Keratinocyte (primary cell): ENCODE measurements around the gene MC2R. TPM values are rescaled to one million over a fixed set of nuclear protein-coding genes. Genes with fewer than 3 reads are reported as not detected.

ENCODE experiments used
- DNase-seq: peaks from one replicate; pipeline ENCODE4 v3.0.0-alpha.2; 2011; ENCODE audit warnings: low read depth, missing footprints, low spot score
- FAIRE-seq: peaks from 2 replicates; lab custom pipeline; 2011; peaks lifted over from hg19 to GRCh38; lab: Jason Lieb, UNC
- H2AFZ ChIP-seq: 2 replicates; pipeline ENCODE4 v1.6.0; 2012; ENCODE audit warnings: low read length, control low read depth, inconsistent platforms; ENCODE audit not compliant: control insufficient read depth
- H3K27ac ChIP-seq: 2 replicates; pipeline ENCODE4 v1.5.1; 2011; ENCODE audit warnings: low read length; ENCODE audit not compliant: control insufficient read depth, insufficient read depth
- H3K27me3 ChIP-seq: 3 replicates; pipeline ENCODE4 v1.6.0; 2011; ENCODE audit warnings: low read length; ENCODE audit not compliant: control insufficient read depth, insufficient read depth; ENCODE audit errors: extremely low read depth
- H3K36me3 ChIP-seq, 2 experiments: 2 replicates in 1 of 2; 3 replicates in 1 of 2; pipeline ENCODE4 v1.5.1; 2011; ENCODE audit warnings: low read length in 2 of 2, mild to moderate bottlenecking in 1 of 2; ENCODE audit not compliant: control insufficient read depth in 2 of 2, insufficient read depth in 2 of 2; ENCODE audit errors: extremely low read depth in 1 of 2
- H3K4me1 ChIP-seq: 3 replicates; pipeline ENCODE4 v1.5.1; 2011; ENCODE audit warnings: low read length; ENCODE audit not compliant: control insufficient read depth, insufficient read depth; ENCODE audit errors: extremely low read depth
- H3K4me2 ChIP-seq: 3 replicates; pipeline ENCODE4 v1.6.0; 2011; ENCODE audit warnings: low read depth, low read length; ENCODE audit not compliant: control insufficient read depth, insufficient read depth; ENCODE audit errors: extremely low read depth
- H3K4me3 ChIP-seq, 3 experiments: fragments of 200-600 bp in 1 of 3; sonication (generic) in 1 of 3; 2 replicates in 2 of 3; 3 replicates in 1 of 3; pipeline ENCODE4 v1.5.1; 2011 to 2016; ENCODE audit warnings: low read length in 3 of 3, mild to moderate bottlenecking in 3 of 3, control low read depth in 2 of 3, inconsistent platforms in 1 of 3, low read depth in 1 of 3, mixed read lengths in 1 of 3, mixed run types in 1 of 3, moderate library complexity in 1 of 3; ENCODE audit not compliant: control insufficient read depth in 2 of 3, insufficient read depth in 2 of 3; ENCODE audit errors: extremely low read depth in 1 of 3
- H3K79me2 ChIP-seq: 2 replicates; pipeline ENCODE4 v1.6.0; 2012; ENCODE audit warnings: low read length; ENCODE audit not compliant: control insufficient read depth, insufficient read depth
- H3K9ac ChIP-seq: 3 replicates; pipeline ENCODE4 v1.6.0; 2011; ENCODE audit warnings: low read length; ENCODE audit not compliant: control insufficient read depth, insufficient read depth; ENCODE audit errors: extremely low read depth
- H3K9me1 ChIP-seq: 3 replicates; pipeline ENCODE4 v1.6.0; 2011; ENCODE audit warnings: low read length; ENCODE audit not compliant: control insufficient read depth, insufficient read depth; ENCODE audit errors: extremely low read depth
- H3K9me3 ChIP-seq: 2 replicates; pipeline ENCODE4 v1.5.1; 2012; ENCODE audit warnings: low read depth, low read length; ENCODE audit not compliant: control insufficient read depth
- H4K20me1 ChIP-seq: 3 replicates; pipeline ENCODE4 v1.6.0; 2011; ENCODE audit warnings: low read length; ENCODE audit not compliant: control insufficient read depth, insufficient read depth; ENCODE audit errors: extremely low read depth
- EZH2 ChIP-seq: IDR thresholded peaks from one replicate; pipeline ENCODE4 v1.6.1; 2012; ENCODE audit warnings: inconsistent platforms, mild to moderate bottlenecking, low read length, moderate library complexity
- dilution Hi-C: fragments of 300-500 bp; cut with MboI; formaldehyde crosslinking; loops from one replicate; pipeline ENCODE4 v1.7.0; 2020; ENCODE audit warnings: low sequenced_read_pairs; ENCODE audit not compliant: extremely low pct_ligation_motif_present
- polyA plus RNA-seq, 5 experiments: library from polyadenylated mRNA; depleted of rRNA in 3 of 5; stranded (reverse) in 3 of 5; stranded (forward) in 1 of 5; unstranded in 1 of 5; fragments of >200 nt; gene quantifications; 1 replicate in 1 of 5; 2 replicates in 3 of 5; 3 replicates in 1 of 5; pipeline versions ENCODE4 v1.2.1 to v1.2.3, GENCODE V29; 2011 to 2012; ENCODE audit warnings: missing spikeins in 2 of 5, low read depth in 1 of 5, low replicate concordance in 1 of 5
- TF ChIP-seq, protein P1 (sequence below), 3 experiments: IDR thresholded peaks in 1 of 3; conservative IDR thresholded peaks in 1 of 3; optimal IDR thresholded peaks in 1 of 3; 2 replicates in 2 of 3; 3 replicates in 1 of 3; pipeline versions ENCODE3 to v1.5.1; 2011; ENCODE audit warnings: low read length in 3 of 3, mild to moderate bottlenecking in 3 of 3, moderate library complexity in 2 of 3, control low read depth in 1 of 3, inconsistent platforms in 1 of 3; ENCODE audit not compliant: insufficient read depth in 2 of 3; ENCODE audit errors: extremely low read depth in 1 of 3

Gene MC2R
- polyA plus RNA-seq, 1 donor (not counting 4 experiments of a cell fraction or from before 2014, with no cell fraction given), result not detected

DNA sequence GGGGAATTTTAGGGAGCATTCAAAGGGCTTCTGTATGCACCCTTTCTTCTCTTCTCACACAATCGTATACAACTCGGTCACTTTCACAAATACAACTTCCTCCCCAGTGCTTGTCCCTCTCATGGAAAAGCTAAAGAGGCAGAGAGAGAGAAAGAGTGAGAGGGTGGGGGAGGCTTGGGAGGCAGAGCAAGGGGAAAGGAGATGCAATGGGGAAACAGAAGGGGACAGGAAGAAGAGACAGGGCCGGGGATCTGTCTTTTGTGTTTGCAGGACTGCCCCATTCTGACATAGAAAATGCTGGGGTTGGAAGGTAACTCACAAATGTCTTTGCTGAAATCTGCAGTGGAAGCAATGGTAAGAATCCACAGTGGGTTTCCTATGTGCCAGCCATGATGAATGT lies 2.1 kb upstream of the MC2R start:
- Histone ChIP-seq H3K4me2 (no peak overlapping the region), H3K36me3 (no peaks in the 10 kb centered on the region), H3K4me3 (no peak overlapping the region), H3K27me3 (no peaks in the 10 kb centered on the region), H3K9ac (no peak overlapping the region), H3K9me1 (no peaks in the 10 kb centered on the region), H4K20me1 (no peaks in the 10 kb centered on the region), H3K79me2 (no peaks in the 10 kb centered on the region), H3K27ac (no peak overlapping the region), H3K9me3 (peaks cover 4% of the 10 kb centered on the region), H2AFZ (no peak overlapping the region), H3K4me1 (no peaks in the 10 kb centered on the region)
- FAIRE-seq, result no peak
- TF ChIP-seq EZH2, result no peak
- TF ChIP-seq, protein P1, sequence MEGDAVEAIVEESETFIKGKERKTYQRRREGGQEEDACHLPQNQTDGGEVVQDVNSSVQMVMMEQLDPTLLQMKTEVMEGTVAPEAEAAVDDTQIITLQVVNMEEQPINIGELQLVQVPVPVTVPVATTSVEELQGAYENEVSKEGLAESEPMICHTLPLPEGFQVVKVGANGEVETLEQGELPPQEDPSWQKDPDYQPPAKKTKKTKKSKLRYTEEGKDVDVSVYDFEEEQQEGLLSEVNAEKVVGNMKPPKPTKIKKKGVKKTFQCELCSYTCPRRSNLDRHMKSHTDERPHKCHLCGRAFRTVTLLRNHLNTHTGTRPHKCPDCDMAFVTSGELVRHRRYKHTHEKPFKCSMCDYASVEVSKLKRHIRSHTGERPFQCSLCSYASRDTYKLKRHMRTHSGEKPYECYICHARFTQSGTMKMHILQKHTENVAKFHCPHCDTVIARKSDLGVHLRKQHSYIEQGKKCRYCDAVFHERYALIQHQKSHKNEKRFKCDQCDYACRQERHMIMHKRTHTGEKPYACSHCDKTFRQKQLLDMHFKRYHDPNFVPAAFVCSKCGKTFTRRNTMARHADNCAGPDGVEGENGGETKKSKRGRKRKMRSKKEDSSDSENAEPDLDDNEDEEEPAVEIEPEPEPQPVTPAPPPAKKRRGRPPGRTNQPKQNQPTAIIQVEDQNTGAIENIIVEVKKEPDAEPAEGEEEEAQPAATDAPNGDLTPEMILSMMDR (optimal IDR thresholded peaks at IDR 0.05 in 1 of 3, IDR thresholded peaks at IDR 0.05 in 1 of 3, conservative IDR thresholded peaks at IDR 0.05 in 1 of 3; ENCODE audit: extremely low read depth in 1 of 3, insufficient read depth in 2 of 3, low read length in 3 of 3), result no peak
- dilution Hi-C loops, result no loop called here
- no peak for DNase-seq

DNA sequence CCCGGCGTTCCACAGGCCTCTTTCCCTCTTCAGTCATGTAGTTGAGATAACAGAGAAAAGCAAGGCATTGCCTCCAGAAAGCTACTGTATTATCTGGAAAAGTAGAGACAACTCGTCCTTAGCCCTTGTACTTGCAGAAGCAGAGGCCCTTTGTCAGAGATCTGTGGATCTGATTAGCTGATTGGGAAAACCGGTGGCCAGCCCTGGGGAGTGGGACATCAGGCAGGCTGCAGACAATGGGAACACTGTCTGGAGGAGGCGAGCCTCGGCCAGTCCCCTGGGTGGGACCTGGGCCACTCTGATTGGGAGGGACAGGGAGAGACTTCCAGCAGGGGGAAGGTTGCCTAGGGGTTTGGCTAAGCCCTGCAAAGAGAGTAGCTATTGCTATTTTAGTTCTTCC lies 1.2 kb upstream of the MC2R start:
- H3K4me3 ChIP-seq, result no peak overlapping the region
- no peaks in the 10 kb centered on the region for H3K79me2 ChIP-seq
- FAIRE-seq (no peak), DNase-seq (no peak)
- no peak overlapping the region for H3K27ac ChIP-seq
- no peaks in the 10 kb centered on the region for H3K36me3 ChIP-seq
- peaks cover 4% of the 10 kb centered on the region for H3K9me3 ChIP-seq
- no peaks in the 10 kb centered on the region for H3K9me1 ChIP-seq
- TF ChIP-seq EZH2, result no peak
- TF ChIP-seq, protein P1 (optimal IDR thresholded peaks at IDR 0.05 in 1 of 3, IDR thresholded peaks at IDR 0.05 in 1 of 3, conservative IDR thresholded peaks at IDR 0.05 in 1 of 3; ENCODE audit: extremely low read depth in 1 of 3, insufficient read depth in 2 of 3, low read length in 3 of 3), result no peak
- no peak overlapping the region for H3K4me2 ChIP-seq
- H3K4me1 ChIP-seq, result no peaks in the 10 kb centered on the region
- H4K20me1 ChIP-seq, result no peaks in the 10 kb centered on the region
- dilution Hi-C loops, result no loop called here
- H3K27me3 ChIP-seq, result no peaks in the 10 kb centered on the region
- H2AFZ ChIP-seq, result no peak overlapping the region
- H3K9ac ChIP-seq, result no peak overlapping the region
